Posterior cingulate gyrus (tissue), 11 donors: ENCODE results near the gene HAGHL.
"Not testable (repeated sequence)": the region's sequence is repeated elsewhere in the genome, so short reads cannot be mapped to it uniquely, and the experiment has no call there.

Experiments used
- DNase-seq, 10 donors: peaks; one replicate each; pipeline versions ENCODE4 v3.0.0 to v3.0.0-alpha.2; 2020 to 2021; ENCODE audit warnings: mixed read lengths in 3 of 10
- intact Hi-C: fragments of 100-400 bp; cut with DNase I; formaldehyde crosslinking; loops from one replicate; pipeline ENCODE4 v1.15.1; 2023

The HAGHL gene

GRCh38 chr16:705431-706188, 21.3 kb upstream of the HAGHL start, which contains the start of gene FBXL16:
Gene FBXL16 (minus strand): TSS chr16:705801. CDS start chr16:697405, 8,396 bp downstream.
- intact Hi-C loops = no loop called here
- peak in 8 of 10 donors; percentile 64 to 96 (median 75) for DNase-seq

GRCh38 chr16:706189-707061, 20.5 kb upstream of the HAGHL start:
- no peak for DNase-seq
- intact Hi-C loops = no loop called here

- DNase-seq = no peak
- intact Hi-C loops = no loop called here
Measured at GRCh38 chr16:707062-707538, 19.8 kb upstream of the HAGHL start.

GRCh38 chr16:708019-708418, 18.9 kb upstream of the HAGHL start:
- DNase-seq = no peak
- intact Hi-C loops = no loop called here

- no peak for DNase-seq
- intact Hi-C loops = no loop called here
Measured at GRCh38 chr16:708959-709358, 17.9 kb upstream of the HAGHL start.

- intact Hi-C loops = loop anchor here (2.0 kb wide), 3 partner anchors 31 to 393 kb away; partner anchors contain the start of gene CIAO3
- peak; percentile 77 to 99 (median 95) for DNase-seq
Measured at GRCh38 chr16:709566-710499, 17.1 kb upstream of the HAGHL start.

- intact Hi-C loops = loop anchor here (2.0 kb wide), 3 partner anchors 30 to 392 kb away; partner anchors contain the start of gene CIAO3
- DNase-seq = no peak
Measured at GRCh38 chr16:710500-711075, 16.3 kb upstream of the HAGHL start.

GRCh38 chr16:711084-711483, 15.8 kb upstream of the HAGHL start:
- intact Hi-C loops = loop anchor here (2.0 kb wide), 3 partner anchors 30 to 392 kb away; partner anchors contain the start of gene CIAO3
- no peak for DNase-seq

GRCh38 chr16:711548-712320, 15.2 kb upstream of the HAGHL start:
- intact Hi-C loops = loop anchor here (2.0 kb wide), 3 partner anchors 29 to 391 kb away; partner anchors contain the start of gene CIAO3
- DNase-seq = peak in 9 of 10 donors; percentile 73 to 97 (median 85)

- DNase-seq, intact Hi-C loops: not testable (repeated sequence)
Measured at GRCh38 chr16:712740-713250, 14.1 kb upstream of the HAGHL start.

- DNase-seq = no peak
- intact Hi-C loops = no loop called here
Measured at GRCh38 chr16:714079-714478, 12.8 kb upstream of the HAGHL start.

- intact Hi-C loops = no loop called here
- DNase-seq = peak; percentile 89 to 99 (median 91)
Measured at GRCh38 chr16:714558-715476, 12.1 kb upstream of the HAGHL start, which contains the start of gene METRN. Gene METRN (plus strand): TSS chr16:715118. CDS start chr16:715290, 172 bp downstream.

- DNase-seq = peak in 1 of 10 donors; percentile 55
- intact Hi-C loops = no loop called here
Measured at GRCh38 chr16:715477-716199, 11.3 kb upstream of the HAGHL start.

- intact Hi-C loops = no loop called here
- peak; percentile 83 to 98 (median 88) for DNase-seq
Measured at GRCh38 chr16:716200-716568, 10.7 kb upstream of the HAGHL start.

- intact Hi-C loops = no loop called here
- no peak for DNase-seq
Measured at GRCh38 chr16:716768-717325, 10.1 kb upstream of the HAGHL start.
